ENCODE measurements around the gene PMFBP1. TPM values are rescaled to one million over a fixed set of nuclear protein-coding genes. Genes with fewer than 3 reads are reported as not detected.

Gene PMFBP1
- polyA plus RNA-seq, 1 experiment = 0.07 TPM

- POLR2A ChIA-PET = interaction anchor here (0.5 kb wide), 1 partner anchor 1733 kb away, joined by 5 read pairs; no protein-coding TSS in a partner anchor
- CTCF ChIA-PET = interaction anchor here (1.2 kb wide), 1 partner anchor 22 kb away, joined by 3 read pairs; the partner anchor contains the start of gene PMFBP1
- no peak for TF ChIP-seq CTCF (IDR thresholded peaks at IDR 0.05; ENCODE audit: insufficient read depth, low read depth, low read length)
- no peaks in the 10 kb centered on the region for H3K36me3 ChIP-seq (ENCODE audit: control insufficient read depth, insufficient read depth, low read length)
- H3K27me3 ChIP-seq (ENCODE audit: control insufficient read depth, insufficient read depth, low read length) = no peaks in the 10 kb centered on the region
- DNase-seq (ENCODE audit: low read depth) = no peak
- H3K4me3 ChIP-seq (ENCODE audit: low read depth, low read length) = no peak overlapping the region
These were observed 22.1 kb downstream of the PMFBP1 start for GRCh38 chr16:72149676-72150464.

GRCh38 chr16:72142476-72142875 lies 29.5 kb downstream of the PMFBP1 start:
- DNase-seq (ENCODE audit: low read depth) = no peak
- no peaks in the 10 kb centered on the region for H3K27me3 ChIP-seq (ENCODE audit: control insufficient read depth, insufficient read depth, low read length)
- ChIA-PET POLR2A (no interaction called here), CTCF (no interaction called here)
- H3K4me3 ChIP-seq (ENCODE audit: low read depth, low read length) = no peak overlapping the region
- TF ChIP-seq CTCF (IDR thresholded peaks at IDR 0.05; ENCODE audit: insufficient read depth, low read depth, low read length) = no peak
- H3K36me3 ChIP-seq (ENCODE audit: control insufficient read depth, insufficient read depth, low read length) = no peaks in the 10 kb centered on the region

GRCh38 chr16:72139908-72140307 lies 32.0 kb downstream of the PMFBP1 start:
- H3K27me3 ChIP-seq (ENCODE audit: control insufficient read depth, insufficient read depth, low read length) = no peaks in the 10 kb centered on the region
- no peak for TF ChIP-seq CTCF (IDR thresholded peaks at IDR 0.05; ENCODE audit: insufficient read depth, low read depth, low read length)
- no peak for DNase-seq (ENCODE audit: low read depth)
- ChIA-PET CTCF (interaction anchor here (1.2 kb wide), 1 partner anchor 15 kb away, joined by 5 read pairs; no protein-coding TSS in a partner anchor), POLR2A (no interaction called here)
- H3K36me3 ChIP-seq (ENCODE audit: control insufficient read depth, insufficient read depth, low read length) = no peaks in the 10 kb centered on the region
- no peak overlapping the region for H3K4me3 ChIP-seq (ENCODE audit: low read depth, low read length)

- POLR2A ChIA-PET = no interaction called here
- no peak for TF ChIP-seq CTCF (IDR thresholded peaks at IDR 0.05; ENCODE audit: insufficient read depth, low read depth, low read length)
- DNase-seq (ENCODE audit: low read depth) = no peak
- Histone ChIP-seq H3K4me3 (ENCODE audit: low read depth, low read length) (no peak overlapping the region), H3K36me3 (ENCODE audit: control insufficient read depth, insufficient read depth, low read length) (no peaks in the 10 kb centered on the region), H3K27me3 (ENCODE audit: control insufficient read depth, insufficient read depth, low read length) (no peaks in the 10 kb centered on the region)
- CTCF ChIA-PET = no interaction called here
These were observed 33.8 kb downstream of the PMFBP1 start for GRCh38 chr16:72138064-72138572.

- Histone ChIP-seq H3K4me3 (ENCODE audit: low read depth, low read length) (no peak overlapping the region), H3K36me3 (ENCODE audit: control insufficient read depth, insufficient read depth, low read length) (no peaks in the 10 kb centered on the region), H3K27me3 (ENCODE audit: control insufficient read depth, insufficient read depth, low read length) (no peaks in the 10 kb centered on the region)
- ChIA-PET CTCF (no interaction called here), POLR2A (no interaction called here)
- no peak for TF ChIP-seq CTCF (IDR thresholded peaks at IDR 0.05; ENCODE audit: insufficient read depth, low read depth, low read length)
- DNase-seq (ENCODE audit: low read depth) = no peak
These were observed 34.4 kb downstream of the PMFBP1 start for GRCh38 chr16:72137380-72138063.
